Upper lobe of left lung (tissue), 6 donors: ENCODE measurements around the gene CDHR5. TPM values are rescaled to one million over a fixed set of nuclear protein-coding genes. Genes with fewer than 3 reads are reported as not detected.
A peak's percentile ranks its signal among the peaks of the same experiment; 100 is the strongest.
"Not testable (repeated sequence)": the region's sequence is repeated elsewhere in the genome, so short reads cannot be mapped to it uniquely, and the experiment has no call there.

ENCODE experiments used
- ATAC-seq, 2 donors: fragments of 200-7000 bp; cut with Tn5 transposase; one replicate each; pipeline ENCODE4 v1.9.1; 2022; ENCODE audit warnings: mild to moderate bottlenecking in 2 of 2, moderate library complexity in 2 of 2; ENCODE audit not compliant: low FRiP score in 2 of 2
- DNase-seq, 2 donors: peaks; one replicate each; pipeline ENCODE4 v3.0.0-alpha.2; 2019 to 2020
- H3K27ac ChIP-seq, 4 donors: fragments of 200-600 bp; sonication (generic); one replicate each; pipeline ENCODE4 v1.5.1; 2016 to 2019
- H3K27me3 ChIP-seq, 4 donors: fragments of 200-600 bp; sonication (generic); one replicate each; pipeline ENCODE4 v1.5.1; 2017 to 2019
- H3K36me3 ChIP-seq, 4 donors: fragments of 200-600 bp; sonication (generic); one replicate each; pipeline ENCODE4 v1.5.1; 2016 to 2019
- H3K4me1 ChIP-seq, 4 donors: fragments of 200-600 bp; sonication (generic); one replicate each; pipeline ENCODE4 v1.5.1; 2018 to 2019
- H3K4me3 ChIP-seq, 4 donors: fragments of 200-600 bp; sonication (generic); one replicate each; pipeline ENCODE4 v1.5.1; 2017 to 2019; ENCODE audit warnings: mild to moderate bottlenecking in 2 of 4, moderate library complexity in 1 of 4
- H3K9me3 ChIP-seq, 4 donors: fragments of 200-600 bp; sonication (generic); one replicate each; pipeline ENCODE4 v1.5.1; 2018 to 2019
- CTCF ChIP-seq, 6 experiments: fragments of 450-650 bp in 4 of 6; fragments of 200-600 bp in 2 of 6; sonication (generic) in 2 of 6; IDR thresholded peaks; one replicate each; pipeline ENCODE4 v1.5.1; 2016 to 2019; ENCODE audit warnings: antibody characterized with exemption in 6 of 6
- EP300 ChIP-seq, 4 donors: sonication (generic); formaldehyde crosslinking; IDR thresholded peaks; one replicate each; pipeline ENCODE4 v1.5.1; 2017; ENCODE audit warnings: antibody characterized with exemption in 4 of 4, control low read depth in 2 of 4
- POLR2A ChIP-seq, 4 donors: fragments of 450-650 bp; IDR thresholded peaks; one replicate each; pipeline ENCODE4 v1.5.1; 2016 to 2017; ENCODE audit warnings: antibody characterized with exemption in 4 of 4, mild to moderate bottlenecking in 2 of 4
- POLR2AphosphoS5 ChIP-seq, 2 donors: sonication (generic); formaldehyde crosslinking; IDR thresholded peaks; one replicate each; pipeline ENCODE4 v1.5.1; 2017; ENCODE audit warnings: antibody characterized with exemption in 2 of 2
- WGBS, 2 donors: methylation state at CpG; one replicate each; pipeline ENCODE4 v1.1.5; 2017 to 2018; 5-methylcytosine and 5-hydroxymethylcytosine counted together
- total RNA-seq, 6 donors: library from RNA; depleted of rRNA in 4 of 6; stranded (reverse); fragments of >200 nt in 4 of 6; gene quantifications; one replicate each; pipeline versions ENCODE4 v1.1.0 to v1.2.1, GENCODE V29; 2016 to 2021
- donor health status: DM: no; HTN: no; CAD: no; lungs with moderate emphysema.
- donor health status: DM: no; HTN: yes; CAD: no; lungs with severe emphysema.

The CDHR5 gene
- total RNA-seq, 6 donors from 2014 or later, result 0.40 TPM; not detected in 5

DNA sequence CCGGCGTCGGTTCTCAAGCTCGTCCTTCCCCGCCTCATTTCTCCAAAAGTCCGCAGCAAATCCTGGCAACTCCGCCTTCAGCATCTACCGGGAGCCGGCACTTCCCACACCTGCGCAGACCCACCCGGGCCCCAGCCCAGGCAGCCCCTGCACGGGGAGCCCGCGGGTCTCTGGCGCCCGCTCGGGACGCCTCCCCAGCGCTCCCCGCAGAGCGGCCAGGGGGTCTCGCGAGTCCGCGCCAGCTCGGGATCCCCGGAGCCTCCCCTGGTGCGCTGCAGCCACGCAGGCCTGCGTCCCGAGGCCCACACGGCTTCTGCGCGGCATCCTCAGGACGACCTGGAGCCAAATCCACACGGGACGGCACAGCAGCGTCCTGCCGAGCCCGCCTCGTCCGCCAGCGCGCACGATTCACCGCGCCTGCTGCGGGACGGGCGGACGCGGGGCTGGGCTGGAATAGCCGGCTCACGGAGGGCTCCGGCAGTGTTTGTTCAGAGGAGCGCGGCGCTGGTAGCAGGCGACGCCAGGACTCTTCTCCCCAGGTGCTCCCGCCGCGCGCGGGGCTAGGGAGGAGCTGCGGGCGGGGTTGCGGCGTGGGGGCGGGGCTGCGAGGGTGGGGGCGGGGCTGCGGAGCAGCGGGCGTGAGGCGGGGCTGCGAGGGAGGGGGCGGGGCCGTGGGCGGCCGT is 49.3 kb downstream of the CDHR5 start:
- peaks cover 45 to 63% (median 51%) of the 10 kb centered on the region in 4 donors for H3K4me1 ChIP-seq
- DNase-seq, result no peak

GRCh38 chr11:574632-575312 is 50.0 kb downstream of the CDHR5 start:
- H3K36me3 ChIP-seq, result no peaks in the 10 kb centered on the region
- H3K27ac ChIP-seq, result peak overlapping the region; percentile 52 to 68 (median 60)
- H3K27me3 ChIP-seq, result no peaks in the 10 kb centered on the region
- WGBS, 2 donors, result 30 to 32% methylated on average over 23 to 24 of the region's 25 CpGs
- peak overlapping the region; percentile 71 to 96 (median 78) for H3K4me3 ChIP-seq
- TF ChIP-seq POLR2AphosphoS5 (IDR thresholded peaks at IDR 0.05), result no peak
- no peak for TF ChIP-seq POLR2A (IDR thresholded peaks at IDR 0.05)
- no peak for TF ChIP-seq EP300 (IDR thresholded peaks at IDR 0.05)
- no peak for TF ChIP-seq CTCF (IDR thresholded peaks at IDR 0.05)
- no peaks in the 10 kb centered on the region for H3K9me3 ChIP-seq
- ATAC-seq, result peak in 1 of 2 donors; percentile 7
- DNase-seq, result peak in 1 of 2 donors; percentile 74
- peaks cover 42 to 56% (median 46%) of the 10 kb centered on the region in 4 donors for H3K4me1 ChIP-seq

More for the DNA sequence above, 49.3 kb downstream of the CDHR5 start:
- Histone ChIP-seq H3K27ac (peak overlapping the region; percentile 52 to 68 (median 60)), H3K36me3 (no peaks in the 10 kb centered on the region), H3K4me3 (peak overlapping the region; percentile 71 to 96 (median 78)), H3K9me3 (no peaks in the 10 kb centered on the region), H3K27me3 (no peaks in the 10 kb centered on the region)
- TF ChIP-seq CTCF (IDR thresholded peaks at IDR 0.05) (peak in 1 of 6 experiments; percentile 15), POLR2AphosphoS5 (IDR thresholded peaks at IDR 0.05) (peak in 1 of 2 donors; percentile 18), EP300 (IDR thresholded peaks at IDR 0.05) (no peak), POLR2A (IDR thresholded peaks at IDR 0.05) (peak in 2 of 4 donors; percentile 10 to 41)
- peak in 1 of 2 donors; percentile 17 for ATAC-seq
- WGBS, 2 donors, result 2 to 3% methylated on average over 21 of the region's 81 CpGs

GRCh38 chr11:574031-574570 is 50.7 kb downstream of the CDHR5 start:
- not testable (repeated sequence) for H3K9me3 ChIP-seq, DNase-seq, H3K27me3 ChIP-seq, ATAC-seq, H3K36me3 ChIP-seq
- H3K4me1 ChIP-seq, result peaks cover 42 to 57% (median 44%) of the 10 kb centered on the region in 4 donors
- peak overlapping the region in 2 of 4 donors; percentile 17 to 46 for H3K27ac ChIP-seq
- 52 to 72% methylated on average over 13 to 14 of the region's 14 CpGs for WGBS, 2 donors
- H3K4me3 ChIP-seq, result peak overlapping the region in 3 of 4 donors; percentile 76 to 96 (median 80)

GRCh38 chr11:573146-573759 is 51.5 kb downstream of the CDHR5 start:
- TF ChIP-seq CTCF (IDR thresholded peaks at IDR 0.05) (no peak), POLR2AphosphoS5 (IDR thresholded peaks at IDR 0.05) (no peak), POLR2A (IDR thresholded peaks at IDR 0.05) (no peak), EP300 (IDR thresholded peaks at IDR 0.05) (no peak)
- ATAC-seq (peak in 1 of 2 donors; percentile 17), DNase-seq (peak; percentile 73 to 81)

GRCh38 chr11:571802-572185 is 53.0 kb downstream of the CDHR5 start:
- no peak for DNase-seq
- Histone ChIP-seq H3K4me1 (peaks cover 30 to 49% (median 36%) of the 10 kb centered on the region in 4 donors), H3K27ac (no peak overlapping the region), H3K4me3 (no peak overlapping the region), H3K27me3 (no peaks in the 10 kb centered on the region), H3K36me3 (no peaks in the 10 kb centered on the region), H3K9me3 (no peaks in the 10 kb centered on the region)
- TF ChIP-seq POLR2A (IDR thresholded peaks at IDR 0.05) (no peak), EP300 (IDR thresholded peaks at IDR 0.05) (no peak), CTCF (IDR thresholded peaks at IDR 0.05) (no peak), POLR2AphosphoS5 (IDR thresholded peaks at IDR 0.05) (no peak)
- 41 to 75% methylated on average over 3 to 8 of the region's 8 CpGs for WGBS, 2 donors
- no peak for ATAC-seq

More at GRCh38 chr11:573146-573759, 51.5 kb downstream of the CDHR5 start:
- Histone ChIP-seq H3K36me3 (no peaks in the 10 kb centered on the region), H3K27me3 (no peaks in the 10 kb centered on the region), H3K9me3 (no peaks in the 10 kb centered on the region), H3K4me1 (peaks cover 36 to 51% (median 39%) of the 10 kb centered on the region in 4 donors), H3K27ac (peak overlapping the region in 3 of 4 donors; percentile 26 to 60 (median 46)), H3K4me3 (no peak overlapping the region)
- WGBS, 2 donors, result 69 to 86% methylated on average over 9 to 16 of the region's 16 CpGs
